Measurements from ENCODE around the gene NUDCD3. TPM values are rescaled to one million over a fixed set of nuclear protein-coding genes. Genes with fewer than 3 reads are reported as not detected.

The NUDCD3 gene
- total RNA-seq, 6 experiments from 2014 or later: 24.4 to 47.1 (median 42.5) TPM

- no peak overlapping the region for H3K27ac ChIP-seq
- intact Hi-C loops (cut with DNase I): no loop called here
- DNase-seq: no peak
- WGBS (ENCODE audit: insufficient coverage, low coverage, low lambda C conversion rate, missing lambda C conversion rate): 100% methylated on average over 1 of the region's 1 CpG
- ATAC-seq: peak in 1 of 4 donors; percentile 39
- no peak overlapping the region for H3K4me3 ChIP-seq
- H3K27me3 ChIP-seq: no peaks in the 10 kb centered on the region
- no peaks in the 10 kb centered on the region for H3K9me3 ChIP-seq
- peaks cover 0 to 8% (median 2%) of the 10 kb centered on the region in 4 donors for H3K36me3 ChIP-seq
- no peaks in the 10 kb centered on the region for H3K4me1 ChIP-seq
- no peak for TF ChIP-seq CTCF (IDR thresholded peaks at IDR 0.05)
- TF ChIP-seq POLR2A (IDR thresholded peaks at IDR 0.05): no peak
These were observed 75.4 kb downstream of the NUDCD3 start for GRCh38 chr7:44415047-44415446.

- ATAC-seq (no peak), DNase-seq (no peak)
- H3K4me3 ChIP-seq: no peak overlapping the region
- no peak for TF ChIP-seq POLR2A (IDR thresholded peaks at IDR 0.05)
- no peak for TF ChIP-seq CTCF (IDR thresholded peaks at IDR 0.05)
- WGBS (ENCODE audit: insufficient coverage, low coverage, low lambda C conversion rate, missing lambda C conversion rate): 100% methylated on average over 2 of the region's 2 CpGs
- H3K36me3 ChIP-seq: no peaks in the 10 kb centered on the region
- no peaks in the 10 kb centered on the region for H3K27me3 ChIP-seq
- H3K9me3 ChIP-seq: no peaks in the 10 kb centered on the region
- H3K4me1 ChIP-seq: no peaks in the 10 kb centered on the region
- intact Hi-C loops (cut with DNase I): no loop called here
- no peak overlapping the region for H3K27ac ChIP-seq
These were observed 79.2 kb downstream of the NUDCD3 start for GRCh38 chr7:44411306-44411705.

- WGBS (ENCODE audit: insufficient coverage, low coverage, low lambda C conversion rate, missing lambda C conversion rate): no CpG with 5 or more reads among the region's 3 CpGs
- no peak for TF ChIP-seq POLR2A (IDR thresholded peaks at IDR 0.05)
- no peak for TF ChIP-seq CTCF (IDR thresholded peaks at IDR 0.05)
- DNase-seq (no peak), ATAC-seq (no peak)
- Histone ChIP-seq H3K4me3 (no peak overlapping the region), H3K4me1 (no peaks in the 10 kb centered on the region), H3K36me3 (peaks cover 0 to 13% (median 0%) of the 10 kb centered on the region in 4 donors), H3K27me3 (no peaks in the 10 kb centered on the region), H3K27ac (no peak overlapping the region), H3K9me3 (no peaks in the 10 kb centered on the region)
- intact Hi-C loops (cut with DNase I): no loop called here
These were observed 81.9 kb downstream of the NUDCD3 start for GRCh38 chr7:44408596-44408995.

- H3K9me3 ChIP-seq: no peaks in the 10 kb centered on the region
- ATAC-seq (no peak), DNase-seq (no peak)
- no peak for TF ChIP-seq POLR2A (IDR thresholded peaks at IDR 0.05)
- no peak for TF ChIP-seq CTCF (IDR thresholded peaks at IDR 0.05)
- no peaks in the 10 kb centered on the region for H3K4me1 ChIP-seq
- intact Hi-C loops (cut with DNase I): no loop called here
- no peak overlapping the region for H3K4me3 ChIP-seq
- 90% methylated on average over 2 of the region's 2 CpGs for WGBS (ENCODE audit: insufficient coverage, low coverage, low lambda C conversion rate, missing lambda C conversion rate)
- no peak overlapping the region for H3K27ac ChIP-seq
- H3K27me3 ChIP-seq: no peaks in the 10 kb centered on the region
- H3K36me3 ChIP-seq: peaks cover 0 to 35% (median 4%) of the 10 kb centered on the region in 4 donors
These were observed 86.7 kb downstream of the NUDCD3 start for GRCh38 chr7:44403775-44404174.
